ENCODE results near the gene LPCAT3.

The LPCAT3 gene

DNA sequence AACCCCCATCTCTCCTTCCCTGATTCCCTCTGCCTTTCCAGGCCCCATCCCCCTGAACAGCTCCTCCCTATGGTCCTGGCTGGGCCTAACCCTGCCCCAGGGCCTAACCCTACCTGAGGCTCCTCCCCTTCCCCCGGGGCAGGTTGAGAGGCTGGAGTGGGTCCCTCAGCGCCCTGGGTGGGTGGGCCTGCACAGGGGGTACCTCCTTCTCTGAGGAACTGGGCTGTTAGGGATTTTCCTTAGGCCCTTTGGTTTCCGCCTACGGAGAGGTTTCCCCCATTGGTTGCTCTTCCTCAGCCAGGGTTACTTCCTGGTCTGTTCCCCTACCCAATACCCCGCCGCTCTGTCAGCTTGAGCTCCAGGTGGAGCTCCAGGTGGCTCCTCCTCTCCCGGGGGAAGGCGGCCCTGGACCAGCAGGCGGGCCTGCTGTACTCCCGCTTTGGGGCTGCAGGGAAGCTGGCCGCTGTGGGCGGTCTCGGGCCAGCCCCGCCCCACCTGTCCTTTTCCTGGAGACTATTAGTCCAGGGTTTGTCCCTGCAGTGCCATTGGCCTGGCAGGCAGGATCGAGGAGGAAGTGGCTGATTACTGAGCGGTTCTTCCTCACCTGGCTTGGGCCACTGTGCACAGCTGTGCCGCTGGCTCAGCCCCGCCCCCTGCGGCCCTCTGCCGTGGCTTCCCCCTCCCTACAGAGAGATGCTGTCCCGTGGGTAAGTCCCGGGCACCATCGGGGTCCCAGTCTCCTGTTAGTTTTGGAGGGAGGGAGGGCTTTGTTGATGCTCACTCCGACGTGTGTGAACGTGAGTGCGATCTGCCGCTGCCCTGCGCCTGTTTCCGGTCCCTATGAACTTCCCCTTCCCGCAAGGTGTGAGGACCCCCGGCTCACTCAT lies 72.0 kb downstream of the LPCAT3 start (continued):
- TF ChIP-seq, protein P1, sequence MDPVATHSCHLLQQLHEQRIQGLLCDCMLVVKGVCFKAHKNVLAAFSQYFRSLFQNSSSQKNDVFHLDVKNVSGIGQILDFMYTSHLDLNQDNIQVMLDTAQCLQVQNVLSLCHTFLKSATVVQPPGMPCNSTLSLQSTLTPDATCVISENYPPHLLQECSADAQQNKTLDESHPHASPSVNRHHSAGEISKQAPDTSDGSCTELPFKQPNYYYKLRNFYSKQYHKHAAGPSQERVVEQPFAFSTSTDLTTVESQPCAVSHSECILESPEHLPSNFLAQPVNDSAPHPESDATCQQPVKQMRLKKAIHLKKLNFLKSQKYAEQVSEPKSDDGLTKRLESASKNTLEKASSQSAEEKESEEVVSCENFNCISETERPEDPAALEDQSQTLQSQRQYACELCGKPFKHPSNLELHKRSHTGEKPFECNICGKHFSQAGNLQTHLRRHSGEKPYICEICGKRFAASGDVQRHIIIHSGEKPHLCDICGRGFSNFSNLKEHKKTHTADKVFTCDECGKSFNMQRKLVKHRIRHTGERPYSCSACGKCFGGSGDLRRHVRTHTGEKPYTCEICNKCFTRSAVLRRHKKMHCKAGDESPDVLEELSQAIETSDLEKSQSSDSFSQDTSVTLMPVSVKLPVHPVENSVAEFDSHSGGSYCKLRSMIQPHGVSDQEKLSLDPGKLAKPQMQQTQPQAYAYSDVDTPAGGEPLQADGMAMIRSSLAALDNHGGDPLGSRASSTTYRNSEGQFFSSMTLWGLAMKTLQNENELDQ (tag by site-specific recombination; IDR thresholded peaks at IDR 0.05; ENCODE audit: low read depth), result no peak
- no peak for TF ChIP-seq ZNF239 (tag by site-specific recombination; IDR thresholded peaks at IDR 0.05)
- peak; percentile 56; the same call in 1 of the 2 replicates for TF ChIP-seq ZNF335 (tag by site-specific recombination; conservative IDR thresholded peaks at IDR 0.05)
- no peak; the same call in 1 of the 2 replicates for TF ChIP-seq OSR2 (tag by site-specific recombination; IDR thresholded peaks at IDR 0.05)
- TF ChIP-seq ZNF561 (tag by site-specific recombination; IDR thresholded peaks at IDR 0.05; ENCODE audit: borderline replicate concordance), result no peak
- no peak for TF ChIP-seq ZNF473 (tag by site-specific recombination; IDR thresholded peaks at IDR 0.05)
- TF ChIP-seq ZNF792 (tag by site-specific recombination; IDR thresholded peaks at IDR 0.05), result no peak
- no peak for TF ChIP-seq ZNF37A (tag by site-specific recombination; IDR thresholded peaks at IDR 0.05)
- 0 out of 2 replicates have a peak, but pooled peaks have one; percentile 9 for TF ChIP-seq ZBTB7A (tag by site-specific recombination; IDR thresholded peaks at IDR 0.05; ENCODE audit: low read depth)
- peak; percentile 54; the same call in 1 of the 2 replicates for TF ChIP-seq FEZF1 (tag by site-specific recombination; IDR thresholded peaks at IDR 0.05)
- TF ChIP-seq, protein P2, sequence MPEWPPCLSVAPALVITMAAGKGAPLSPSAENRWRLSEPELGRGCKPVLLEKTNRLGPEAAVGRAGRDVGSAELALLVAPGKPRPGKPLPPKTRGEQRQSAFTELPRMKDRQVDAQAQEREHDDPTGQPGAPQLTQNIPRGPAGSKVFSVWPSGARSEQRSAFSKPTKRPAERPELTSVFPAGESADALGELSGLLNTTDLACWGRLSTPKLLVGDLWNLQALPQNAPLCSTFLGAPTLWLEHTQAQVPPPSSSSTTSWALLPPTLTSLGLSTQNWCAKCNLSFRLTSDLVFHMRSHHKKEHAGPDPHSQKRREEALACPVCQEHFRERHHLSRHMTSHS (tag by site-specific recombination; IDR thresholded peaks at IDR 0.05), result no peak
- TF ChIP-seq ZNF140 (tag by site-specific recombination; IDR thresholded peaks at IDR 0.05), result no peak
- TF ChIP-seq GLIS1 (tag by site-specific recombination; IDR thresholded peaks at IDR 0.05), result peak; percentile 71
- TF ChIP-seq, protein P3, sequence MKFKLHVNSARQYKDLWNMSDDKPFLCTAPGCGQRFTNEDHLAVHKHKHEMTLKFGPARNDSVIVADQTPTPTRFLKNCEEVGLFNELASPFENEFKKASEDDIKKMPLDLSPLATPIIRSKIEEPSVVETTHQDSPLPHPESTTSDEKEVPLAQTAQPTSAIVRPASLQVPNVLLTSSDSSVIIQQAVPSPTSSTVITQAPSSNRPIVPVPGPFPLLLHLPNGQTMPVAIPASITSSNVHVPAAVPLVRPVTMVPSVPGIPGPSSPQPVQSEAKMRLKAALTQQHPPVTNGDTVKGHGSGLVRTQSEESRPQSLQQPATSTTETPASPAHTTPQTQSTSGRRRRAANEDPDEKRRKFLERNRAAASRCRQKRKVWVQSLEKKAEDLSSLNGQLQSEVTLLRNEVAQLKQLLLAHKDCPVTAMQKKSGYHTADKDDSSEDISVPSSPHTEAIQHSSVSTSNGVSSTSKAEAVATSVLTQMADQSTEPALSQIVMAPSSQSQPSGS (tag by site-specific recombination; IDR thresholded peaks at IDR 0.05; ENCODE audit: low read depth), result no peak
- peak; percentile 97 for TF ChIP-seq SP2 (tag by site-specific recombination; IDR thresholded peaks at IDR 0.05)
- no peak for TF ChIP-seq ZNF670 (tag by site-specific recombination; IDR thresholded peaks at IDR 0.05; ENCODE audit: low read depth)
- no peak for TF ChIP-seq ZNF132 (tag by site-specific recombination; IDR thresholded peaks at IDR 0.05; ENCODE audit: borderline replicate concordance)
- TF ChIP-seq, protein P4, sequence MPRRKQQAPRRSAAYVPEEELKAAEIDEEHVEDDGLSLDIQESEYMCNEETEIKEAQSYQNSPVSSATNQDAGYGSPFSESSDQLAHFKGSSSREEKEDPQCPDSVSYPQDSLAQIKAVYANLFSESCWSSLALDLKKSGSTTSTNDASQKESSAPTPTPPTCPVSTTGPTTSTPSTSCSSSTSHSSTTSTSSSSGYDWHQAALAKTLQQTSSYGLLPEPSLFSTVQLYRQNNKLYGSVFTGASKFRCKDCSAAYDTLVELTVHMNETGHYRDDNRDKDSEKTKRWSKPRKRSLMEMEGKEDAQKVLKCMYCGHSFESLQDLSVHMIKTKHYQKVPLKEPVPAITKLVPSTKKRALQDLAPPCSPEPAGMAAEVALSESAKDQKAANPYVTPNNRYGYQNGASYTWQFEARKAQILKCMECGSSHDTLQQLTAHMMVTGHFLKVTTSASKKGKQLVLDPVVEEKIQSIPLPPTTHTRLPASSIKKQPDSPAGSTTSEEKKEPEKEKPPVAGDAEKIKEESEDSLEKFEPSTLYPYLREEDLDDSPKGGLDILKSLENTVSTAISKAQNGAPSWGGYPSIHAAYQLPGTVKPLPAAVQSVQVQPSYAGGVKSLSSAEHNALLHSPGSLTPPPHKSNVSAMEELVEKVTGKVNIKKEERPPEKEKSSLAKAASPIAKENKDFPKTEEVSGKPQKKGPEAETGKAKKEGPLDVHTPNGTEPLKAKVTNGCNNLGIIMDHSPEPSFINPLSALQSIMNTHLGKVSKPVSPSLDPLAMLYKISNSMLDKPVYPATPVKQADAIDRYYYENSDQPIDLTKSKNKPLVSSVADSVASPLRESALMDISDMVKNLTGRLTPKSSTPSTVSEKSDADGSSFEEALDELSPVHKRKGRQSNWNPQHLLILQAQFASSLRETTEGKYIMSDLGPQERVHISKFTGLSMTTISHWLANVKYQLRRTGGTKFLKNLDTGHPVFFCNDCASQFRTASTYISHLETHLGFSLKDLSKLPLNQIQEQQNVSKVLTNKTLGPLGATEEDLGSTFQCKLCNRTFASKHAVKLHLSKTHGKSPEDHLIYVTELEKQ (tag by site-specific recombination; IDR thresholded peaks at IDR 0.05; ENCODE audit: borderline replicate concordance), result no peak
- no peak for TF ChIP-seq TCF7L2 (IDR thresholded peaks at IDR 0.05; ENCODE audit: borderline replicate concordance, low read depth, low read length)
- TF ChIP-seq, protein P5, sequence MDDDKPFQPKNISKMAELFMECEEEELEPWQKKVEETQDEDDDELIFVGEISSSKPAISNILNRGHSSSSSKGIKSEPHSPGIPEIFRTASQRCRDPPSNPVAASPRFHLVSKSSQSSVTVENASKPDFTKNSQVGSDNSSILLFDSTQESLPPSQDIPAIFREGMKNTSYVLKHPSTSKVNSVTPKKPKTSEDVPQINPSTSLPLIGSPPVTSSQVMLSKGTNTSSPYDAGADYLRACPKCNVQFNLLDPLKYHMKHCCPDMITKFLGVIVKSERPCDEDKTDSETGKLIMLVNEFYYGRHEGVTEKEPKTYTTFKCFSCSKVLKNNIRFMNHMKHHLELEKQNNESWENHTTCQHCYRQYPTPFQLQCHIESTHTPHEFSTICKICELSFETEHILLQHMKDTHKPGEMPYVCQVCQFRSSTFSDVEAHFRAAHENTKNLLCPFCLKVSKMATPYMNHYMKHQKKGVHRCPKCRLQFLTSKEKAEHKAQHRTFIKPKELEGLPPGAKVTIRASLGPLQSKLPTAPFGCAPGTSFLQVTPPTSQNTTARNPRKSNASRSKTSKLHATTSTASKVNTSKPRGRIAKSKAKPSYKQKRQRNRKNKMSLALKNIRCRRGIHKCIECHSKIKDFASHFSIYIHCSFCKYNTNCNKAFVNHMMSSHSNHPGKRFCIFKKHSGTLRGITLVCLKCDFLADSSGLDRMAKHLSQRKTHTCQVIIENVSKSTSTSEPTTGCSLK (tag by site-specific recombination; IDR thresholded peaks at IDR 0.05), result no peak
- no peak for TF ChIP-seq ZNF701 (tag by site-specific recombination; IDR thresholded peaks at IDR 0.05)
- no peak for TF ChIP-seq ZNF521 (tag by site-specific recombination; IDR thresholded peaks at IDR 0.05)
- TF ChIP-seq, protein P6, sequence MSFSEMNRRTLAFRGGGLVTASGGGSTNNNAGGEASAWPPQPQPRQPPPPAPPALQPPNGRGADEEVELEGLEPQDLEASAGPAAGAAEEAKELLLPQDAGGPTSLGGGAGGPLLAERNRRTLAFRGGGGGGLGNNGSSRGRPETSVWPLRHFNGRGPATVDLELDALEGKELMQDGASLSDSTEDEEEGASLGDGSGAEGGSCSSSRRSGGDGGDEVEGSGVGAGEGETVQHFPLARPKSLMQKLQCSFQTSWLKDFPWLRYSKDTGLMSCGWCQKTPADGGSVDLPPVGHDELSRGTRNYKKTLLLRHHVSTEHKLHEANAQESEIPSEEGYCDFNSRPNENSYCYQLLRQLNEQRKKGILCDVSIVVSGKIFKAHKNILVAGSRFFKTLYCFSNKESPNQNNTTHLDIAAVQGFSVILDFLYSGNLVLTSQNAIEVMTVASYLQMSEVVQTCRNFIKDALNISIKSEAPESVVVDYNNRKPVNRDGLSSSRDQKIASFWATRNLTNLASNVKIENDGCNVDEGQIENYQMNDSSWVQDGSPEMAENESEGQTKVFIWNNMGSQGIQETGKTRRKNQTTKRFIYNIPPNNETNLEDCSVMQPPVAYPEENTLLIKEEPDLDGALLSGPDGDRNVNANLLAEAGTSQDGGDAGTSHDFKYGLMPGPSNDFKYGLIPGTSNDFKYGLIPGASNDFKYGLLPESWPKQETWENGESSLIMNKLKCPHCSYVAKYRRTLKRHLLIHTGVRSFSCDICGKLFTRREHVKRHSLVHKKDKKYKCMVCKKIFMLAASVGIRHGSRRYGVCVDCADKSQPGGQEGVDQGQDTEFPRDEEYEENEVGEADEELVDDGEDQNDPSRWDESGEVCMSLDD (tag by site-specific recombination; IDR thresholded peaks at IDR 0.05), result no peak

Measured in HEK293 (cell line).